Endothelial cell of umbilical vein (primary cell): ENCODE results near the gene ACSM4.

Source experiments
- CTCF ChIP-seq, 2 donors: IDR thresholded peaks; 1 replicate in 1 of 2; 2 replicates in 1 of 2; pipeline ENCODE4 v1.5.1; 2011; ENCODE audit warnings: low read length in 2 of 2, mild to moderate bottlenecking in 2 of 2, moderate library complexity in 2 of 2, control low read depth in 1 of 2, inconsistent platforms in 1 of 2, low read depth in 1 of 2; ENCODE audit not compliant: insufficient read depth in 1 of 2; ENCODE audit errors: extremely low read depth in 1 of 2
- EZH2 ChIP-seq: IDR thresholded peaks from 2 replicates; pipeline ENCODE4 v1.6.1; 2012; ENCODE audit warnings: borderline replicate concordance, low read depth, mild to moderate bottlenecking, moderate library complexity, low read length, inconsistent platforms; ENCODE audit not compliant: severe bottlenecking
- FOS ChIP-seq: IDR thresholded peaks from 2 replicates; pipeline ENCODE4 v1.6.1; 2011; ENCODE audit warnings: mild to moderate bottlenecking, low read length, moderate library complexity, borderline replicate concordance; ENCODE audit not compliant: insufficient read depth
- GATA2 ChIP-seq: IDR thresholded peaks from 2 replicates; pipeline ENCODE4 v1.7.0; 2011; ENCODE audit warnings: low read depth, mild to moderate bottlenecking, moderate library complexity, mixed read lengths, low read length; ENCODE audit not compliant: insufficient read length, insufficient read depth
- MYC ChIP-seq: IDR thresholded peaks from one replicate; pipeline ENCODE4 v1.6.1; 2011; ENCODE audit warnings: mild to moderate bottlenecking, low read depth, low read length
- POLR2A ChIP-seq: IDR thresholded peaks from 2 replicates; pipeline ENCODE4 v1.6.1; 2012; ENCODE audit warnings: low read depth, mild to moderate bottlenecking, control low read depth, low read length
- POLR2AphosphoS5 ChIP-seq: IDR thresholded peaks from 2 replicates; pipeline ENCODE4 v1.6.1; 2012; ENCODE audit warnings: low read depth, mild to moderate bottlenecking, control low read depth, low read length, moderate library complexity; ENCODE audit not compliant: insufficient read depth

DNA sequence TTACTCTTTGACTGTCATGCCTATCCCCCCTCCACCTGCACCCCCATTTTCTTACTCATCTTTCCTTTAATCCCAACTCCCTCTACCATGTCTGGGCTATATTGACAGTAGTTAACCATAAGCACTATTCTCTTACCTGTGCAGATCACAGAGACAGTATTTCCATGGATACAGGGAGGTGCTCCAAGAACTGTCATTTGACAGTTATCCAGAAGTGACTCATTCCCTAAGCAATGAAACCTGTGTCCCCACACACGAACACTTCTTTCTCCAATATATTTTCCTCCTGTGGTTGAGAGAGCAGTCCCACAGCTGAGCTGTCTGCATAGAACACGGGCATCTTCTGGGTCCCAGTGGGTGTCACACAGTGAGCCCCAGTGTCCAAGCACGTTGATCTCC, 71.3 kb downstream of the ACSM4 start:
- no peak for TF ChIP-seq CTCF (IDR thresholded peaks at IDR 0.05; ENCODE audit: extremely low read depth in 1 of 2, insufficient read depth in 1 of 2, low read depth in 1 of 2, low read length in 2 of 2)
- TF ChIP-seq POLR2AphosphoS5 = no peak
- TF ChIP-seq POLR2A = no peak
- no peak for TF ChIP-seq GATA2
- TF ChIP-seq FOS = no peak
- no peak for TF ChIP-seq EZH2
- no peak for TF ChIP-seq MYC
